Right lobe of liver (tissue), 4 donors: ENCODE results near the gene HMGN5.

Experiments
- POLR2A ChIP-seq: fragments of 450-650 bp; IDR thresholded peaks from one replicate; pipeline ENCODE4 v1.6.1; 2017; ENCODE audit warnings: antibody characterized with exemption, mild to moderate bottlenecking
- TF ChIP-seq, protein P1 (sequence below), 4 donors: fragments of 200-600 bp in 3 of 4; fragments of 450-650 bp in 1 of 4; IDR thresholded peaks; one replicate each; pipeline versions ENCODE4 v1.5.1 to v1.8.0; 2016 to 2022; ENCODE audit warnings: antibody characterized with exemption in 4 of 4, mild to moderate bottlenecking in 2 of 4
- donor health status: DM: no; HTN: no; CAD: no.
- donor health status: DM: no; HTN: no; CAD: no.
- donor health status: DM: no; HTN: yes; CAD: no.

DNA sequence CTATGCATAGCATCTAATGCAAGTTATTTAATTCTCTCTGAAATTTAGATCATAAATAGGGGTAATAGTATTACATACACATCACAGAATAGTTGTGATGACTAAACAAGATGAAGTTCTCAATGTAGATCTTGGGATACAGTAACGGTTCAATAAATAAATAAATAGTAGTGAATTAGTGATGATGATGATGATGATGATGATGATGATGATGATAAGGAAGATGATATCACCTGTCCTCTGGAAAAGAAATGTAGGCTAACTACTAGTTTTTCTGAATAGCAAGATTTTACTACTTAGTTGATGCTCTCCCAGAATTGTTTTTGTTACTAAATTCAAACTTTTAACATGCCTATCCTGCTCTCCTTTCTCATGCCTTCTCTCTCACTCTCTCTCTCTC, 30.5 kb upstream of the HMGN5 start:
- TF ChIP-seq, protein P1, sequence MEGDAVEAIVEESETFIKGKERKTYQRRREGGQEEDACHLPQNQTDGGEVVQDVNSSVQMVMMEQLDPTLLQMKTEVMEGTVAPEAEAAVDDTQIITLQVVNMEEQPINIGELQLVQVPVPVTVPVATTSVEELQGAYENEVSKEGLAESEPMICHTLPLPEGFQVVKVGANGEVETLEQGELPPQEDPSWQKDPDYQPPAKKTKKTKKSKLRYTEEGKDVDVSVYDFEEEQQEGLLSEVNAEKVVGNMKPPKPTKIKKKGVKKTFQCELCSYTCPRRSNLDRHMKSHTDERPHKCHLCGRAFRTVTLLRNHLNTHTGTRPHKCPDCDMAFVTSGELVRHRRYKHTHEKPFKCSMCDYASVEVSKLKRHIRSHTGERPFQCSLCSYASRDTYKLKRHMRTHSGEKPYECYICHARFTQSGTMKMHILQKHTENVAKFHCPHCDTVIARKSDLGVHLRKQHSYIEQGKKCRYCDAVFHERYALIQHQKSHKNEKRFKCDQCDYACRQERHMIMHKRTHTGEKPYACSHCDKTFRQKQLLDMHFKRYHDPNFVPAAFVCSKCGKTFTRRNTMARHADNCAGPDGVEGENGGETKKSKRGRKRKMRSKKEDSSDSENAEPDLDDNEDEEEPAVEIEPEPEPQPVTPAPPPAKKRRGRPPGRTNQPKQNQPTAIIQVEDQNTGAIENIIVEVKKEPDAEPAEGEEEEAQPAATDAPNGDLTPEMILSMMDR (IDR thresholded peaks at IDR 0.05), result no peak
- no peak for TF ChIP-seq POLR2A
